GM19468 (cell line): Measurements from ENCODE around the gene CRTC1.

ENCODE experiments used
- ATAC-seq: cut with Tn5 transposase; IDR thresholded peaks from one replicate; pipeline ENCODE4 v1.9.1; 2021; ENCODE audit warnings: mild to moderate bottlenecking, moderate library complexity, moderate number of reproducible peaks; ENCODE audit not compliant: unreplicated experiment; ENCODE audit errors: extremely low read depth

The CRTC1 gene

GRCh38 chr19:18683109-18683957 is at the start of gene CRTC1:
TSS of gene CRTC1 (plus strand) at chr19:18683680. CDS start at chr19:18683703, 23 bp downstream.
- peak; percentile 42 for ATAC-seq

GRCh38 chr19:18634612-18635297 is 48.7 kb upstream of the CRTC1 start:
- ATAC-seq: no peak

- ATAC-seq: no peak
Measured at GRCh38 chr19:18635831-18636182, 47.7 kb upstream of the CRTC1 start.

- ATAC-seq: peak; percentile 51
Measured at GRCh38 chr19:18636183-18636968, 47.1 kb upstream of the CRTC1 start.

GRCh38 chr19:18636969-18637629 is 46.4 kb upstream of the CRTC1 start, which contains the start of gene KLHL26:
TSS of gene KLHL26 (plus strand) at chr19:18637028. CDS start at chr19:18637055, 27 bp downstream.
- ATAC-seq: no peak

GRCh38 chr19:18637673-18638630 is 45.5 kb upstream of the CRTC1 start:
- no peak for ATAC-seq

GRCh38 chr19:18639706-18640243 is 43.7 kb upstream of the CRTC1 start:
- no peak for ATAC-seq

- ATAC-seq: no peak
Measured at GRCh38 chr19:18644196-18645034, 39.1 kb upstream of the CRTC1 start.

- ATAC-seq: no peak
Measured at GRCh38 chr19:18645035-18645511, 38.4 kb upstream of the CRTC1 start.

GRCh38 chr19:18646535-18647370 is 36.7 kb upstream of the CRTC1 start:
- no peak for ATAC-seq

GRCh38 chr19:18647371-18647767 is 36.1 kb upstream of the CRTC1 start:
- no peak for ATAC-seq

- ATAC-seq: no peak
Measured at GRCh38 chr19:18647807-18648206, 35.7 kb upstream of the CRTC1 start.

GRCh38 chr19:18648973-18649315 is 34.5 kb upstream of the CRTC1 start:
- ATAC-seq: no peak

GRCh38 chr19:18649371-18650020 is 34.0 kb upstream of the CRTC1 start:
- ATAC-seq: no peak

GRCh38 chr19:18650021-18650390 is 33.5 kb upstream of the CRTC1 start:
- no peak for ATAC-seq

GRCh38 chr19:18650468-18651041 is 32.9 kb upstream of the CRTC1 start:
- no peak for ATAC-seq
